HG03378 (cell line): ENCODE data around the gene TSTD2.

Experiments used
- ATAC-seq: cut with Tn5 transposase; IDR thresholded peaks from one replicate; pipeline ENCODE4 v1.9.1; 2021; ENCODE audit warnings: mild to moderate bottlenecking, moderate library complexity; ENCODE audit not compliant: unreplicated experiment

The TSTD2 gene

DNA sequence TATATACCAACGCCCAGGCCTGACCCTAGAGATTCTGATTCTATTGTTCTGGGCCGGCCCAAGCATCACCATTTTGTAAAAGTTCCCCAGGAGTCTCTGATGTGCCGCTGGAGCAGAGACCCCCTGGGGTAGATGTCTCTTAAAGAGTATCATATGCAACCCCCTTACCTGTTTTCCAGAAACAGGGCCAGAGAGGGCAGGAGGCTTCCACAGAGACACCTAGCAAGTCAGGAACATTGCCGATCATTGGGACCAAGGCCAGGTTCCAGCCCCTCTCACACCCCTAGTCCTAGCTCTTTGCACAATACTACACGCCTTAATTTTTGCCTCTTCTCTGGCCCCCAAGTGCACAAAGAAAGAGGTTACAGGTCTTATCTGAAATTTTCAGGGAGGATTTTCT is 67.9 kb downstream of the TSTD2 start:
- ATAC-seq = no peak

GRCh38 chr9:97564291-97565175 is 68.6 kb downstream of the TSTD2 start:
- ATAC-seq = no peak

DNA sequence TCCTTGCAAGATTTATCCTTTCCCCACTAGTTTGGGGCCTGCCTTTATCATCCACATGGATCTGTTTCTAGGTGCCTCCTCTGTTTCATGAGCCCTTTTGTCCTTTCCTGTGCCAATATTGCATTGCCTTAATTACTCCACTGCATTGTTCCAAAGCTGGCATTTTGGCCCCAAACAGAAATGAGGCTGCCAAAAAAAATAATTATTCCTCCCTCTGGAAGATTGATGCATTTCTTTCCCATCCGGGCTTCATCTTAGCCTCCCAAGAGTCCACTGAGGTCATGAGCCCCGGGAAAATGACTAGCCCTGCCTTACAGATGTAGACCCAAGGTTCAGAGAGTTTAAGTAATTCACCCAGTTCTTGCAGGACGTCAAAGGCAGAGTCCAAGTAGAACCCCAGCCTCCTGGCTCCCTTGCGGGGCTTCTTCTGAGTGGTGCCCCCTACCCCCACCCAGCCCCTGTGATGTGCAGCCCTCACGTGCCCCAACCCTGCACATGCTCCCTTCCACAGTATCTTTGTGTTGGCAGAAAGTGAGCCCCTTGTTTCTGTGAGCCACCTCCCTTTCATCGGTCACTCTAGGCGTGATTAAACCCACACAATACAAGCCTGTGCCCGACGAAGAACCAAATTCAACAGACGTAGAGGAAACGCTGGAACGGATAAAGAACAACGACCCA is 69.6 kb downstream of the TSTD2 start:
- ATAC-seq = no peak

GRCh38 chr9:97562542-97562941 is 70.6 kb downstream of the TSTD2 start:
- ATAC-seq = no peak

DNA sequence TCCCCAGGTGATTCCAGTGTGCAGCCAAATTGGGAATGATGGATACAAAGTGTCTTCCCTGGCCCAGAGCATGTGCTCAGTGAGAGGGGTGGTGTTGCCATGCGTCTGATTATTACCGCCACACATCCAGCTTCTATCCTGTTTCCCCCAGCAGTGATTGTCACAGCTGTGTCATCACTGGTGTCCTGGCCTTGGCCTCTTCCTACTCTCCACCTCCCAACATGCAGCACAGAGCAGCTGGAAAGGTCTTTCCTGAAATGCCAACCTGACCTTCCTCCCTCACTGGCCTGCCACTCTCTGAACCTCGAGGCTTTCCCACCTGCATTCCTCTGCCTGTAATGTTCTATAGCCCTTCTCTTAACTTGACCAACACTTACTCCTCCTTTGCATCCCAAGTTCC is 71.7 kb downstream of the TSTD2 start:
- ATAC-seq = no peak

- ATAC-seq = no peak
Measured at GRCh38 chr9:97560851-97561250, 72.3 kb downstream of the TSTD2 start.

DNA sequence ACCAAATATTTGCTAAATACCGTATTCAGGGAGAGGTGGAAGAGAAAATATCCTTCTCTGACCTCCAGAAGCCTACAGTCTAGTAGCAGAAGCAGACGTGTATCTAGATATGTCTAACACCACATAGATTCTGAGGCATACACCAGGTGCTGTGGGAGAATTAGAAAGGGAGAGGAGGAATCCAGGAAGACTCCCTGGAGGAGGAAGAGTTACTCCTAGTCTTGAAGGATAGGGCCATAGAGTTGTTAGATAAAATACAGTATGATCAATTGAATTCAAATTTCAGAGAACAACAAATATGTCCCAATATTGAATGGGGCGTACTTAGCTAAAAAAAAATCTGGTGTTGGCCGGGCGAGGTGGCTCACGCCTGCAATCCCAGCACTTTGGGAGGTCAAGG is 73.0 kb downstream of the TSTD2 start:
- ATAC-seq = no peak

DNA sequence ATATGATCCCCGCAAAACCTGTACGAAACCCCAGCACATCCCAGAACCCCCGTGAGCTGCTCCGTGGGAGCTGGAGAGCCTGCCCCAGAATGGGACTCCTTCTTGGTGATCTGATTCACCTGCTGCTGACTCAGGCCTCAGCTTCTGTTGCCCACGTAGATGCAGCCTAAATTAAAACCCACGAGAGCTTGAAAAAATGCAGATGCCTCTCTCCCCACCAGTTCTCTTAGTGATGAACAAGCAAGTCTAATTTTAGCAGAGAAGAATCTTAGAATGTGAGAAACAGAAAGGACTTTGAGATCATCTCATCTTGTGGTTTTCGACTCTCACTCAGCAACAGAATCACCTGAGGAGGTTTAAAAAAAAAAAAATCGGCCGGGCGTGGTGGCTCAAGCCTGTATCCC is 74.1 kb downstream of the TSTD2 start:
- ATAC-seq = peak; percentile 77

DNA sequence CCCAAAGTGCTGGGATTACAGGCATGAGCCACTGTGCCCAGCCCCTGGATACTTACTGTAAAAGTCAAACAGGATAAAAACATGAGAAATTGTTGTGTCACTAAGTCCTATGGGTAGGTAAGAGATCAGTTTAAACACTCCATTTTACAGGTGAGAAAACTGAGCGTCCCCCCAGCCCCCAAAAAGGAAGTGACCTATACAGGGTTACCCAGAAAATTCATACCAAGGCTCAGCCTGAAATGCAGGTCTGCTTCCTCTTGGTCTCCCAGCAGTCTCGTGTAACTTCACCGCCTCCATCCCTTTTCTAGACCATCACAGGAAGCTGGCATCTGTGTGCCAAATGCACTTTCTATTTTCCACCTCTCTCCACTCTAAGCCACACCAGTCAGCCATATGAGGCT is 74.5 kb downstream of the TSTD2 start:
- peak; percentile 21 for ATAC-seq

DNA sequence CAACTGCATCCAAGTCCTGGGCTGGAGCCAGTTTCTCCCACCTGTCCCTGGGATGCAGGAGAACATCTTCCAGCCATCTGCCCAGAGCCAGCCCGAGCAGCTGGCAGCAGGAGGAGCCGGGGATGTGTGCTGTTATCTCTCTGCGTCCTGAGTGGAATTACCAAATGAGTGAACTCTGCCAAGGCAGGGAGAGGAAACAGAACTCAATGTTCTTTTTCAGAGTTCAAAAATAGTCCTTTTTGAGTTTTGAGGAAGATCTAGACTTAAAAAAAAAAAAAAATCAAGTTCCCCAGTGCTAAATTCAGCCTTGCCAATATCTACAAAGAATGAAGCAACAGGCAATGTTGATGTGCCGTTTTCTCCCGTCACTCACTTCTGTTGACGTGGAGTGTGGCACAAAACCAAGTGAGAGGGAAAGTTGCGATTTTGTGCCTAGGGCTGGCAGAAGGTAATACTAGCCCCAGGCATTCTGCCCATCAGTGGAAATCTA is 75.5 kb downstream of the TSTD2 start:
- no peak for ATAC-seq

DNA sequence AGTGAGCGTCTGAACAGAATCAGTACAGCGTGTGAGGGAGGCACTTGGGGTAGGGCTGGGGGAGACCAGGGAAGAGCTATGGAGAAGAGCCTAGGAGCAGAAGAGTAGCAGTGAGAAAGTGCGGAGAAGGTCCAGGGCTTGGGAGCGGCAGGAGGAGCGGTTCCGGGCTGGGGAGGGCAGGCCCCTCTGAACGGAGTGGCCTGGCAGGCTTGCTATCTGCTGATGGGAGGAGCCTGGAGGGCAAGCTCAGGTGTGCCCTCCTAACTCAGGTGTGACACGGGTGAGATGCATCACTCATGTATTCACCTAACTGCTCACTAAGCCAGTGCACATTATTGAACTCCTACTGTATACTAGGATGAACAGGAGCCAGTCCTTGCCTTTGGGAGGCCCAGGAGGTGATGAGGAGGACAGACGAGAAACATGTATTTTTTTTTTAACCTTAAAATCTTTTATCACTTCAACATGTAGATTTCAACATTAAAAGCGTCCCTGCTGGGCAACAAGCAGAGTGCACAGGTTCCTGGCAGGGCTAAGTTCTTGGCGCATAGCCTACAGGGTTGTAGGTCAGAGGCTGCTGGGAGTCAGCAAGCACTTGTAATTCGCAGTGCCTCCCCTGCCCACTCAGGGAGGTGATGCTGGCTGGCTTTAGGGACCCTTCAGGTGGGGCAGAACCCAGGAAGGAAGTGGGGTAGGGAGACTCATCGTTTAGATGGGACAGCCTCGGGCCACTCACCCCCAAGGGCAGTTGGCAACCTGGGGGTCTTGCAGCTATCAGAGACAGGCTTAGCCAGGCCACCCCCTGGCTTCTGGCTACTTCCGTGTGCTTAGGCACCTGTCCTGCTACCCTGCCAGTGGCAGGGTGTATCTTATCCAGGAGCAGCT is 76.2 kb downstream of the TSTD2 start:
- ATAC-seq = no peak

DNA sequence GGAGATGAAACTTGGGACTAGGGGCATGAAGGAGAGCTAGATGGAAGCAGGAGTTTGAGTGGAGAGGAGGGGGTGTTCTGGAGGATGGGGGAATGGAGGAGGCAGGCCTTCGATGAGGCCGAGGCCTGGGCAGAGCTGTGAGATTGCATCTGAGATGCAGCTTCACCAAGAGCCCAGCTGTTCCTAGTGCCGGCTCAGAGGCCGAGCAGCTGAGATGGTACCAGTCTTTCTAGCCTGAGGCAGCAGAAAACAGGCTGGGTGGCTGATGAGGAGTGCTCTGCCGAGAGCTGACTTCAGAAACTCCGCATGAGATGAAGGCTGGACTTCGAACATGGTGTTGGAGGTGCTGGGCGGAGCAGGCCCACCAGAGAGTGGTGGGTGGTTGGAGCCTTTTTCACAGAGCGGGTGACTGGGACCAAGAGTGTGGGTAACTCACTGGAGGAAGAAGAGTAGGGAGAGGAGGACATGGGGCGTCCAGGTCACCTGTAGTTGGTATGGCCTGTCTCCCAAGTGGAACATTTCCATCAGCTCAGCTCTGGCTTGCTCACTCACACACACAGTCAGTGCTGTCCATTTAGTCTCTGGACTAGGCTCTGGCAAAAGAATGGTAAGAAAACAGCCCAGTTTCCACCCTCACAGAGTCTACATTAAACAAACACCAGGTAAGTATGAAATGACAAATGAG is 77.0 kb downstream of the TSTD2 start:
- ATAC-seq = no peak

- no peak for ATAC-seq
Measured at GRCh38 chr9:97555164-97555563, 78.0 kb downstream of the TSTD2 start.

GRCh38 chr9:97554566-97555075 is 78.5 kb downstream of the TSTD2 start:
- ATAC-seq = no peak

GRCh38 chr9:97553841-97554240 is 79.3 kb downstream of the TSTD2 start:
- ATAC-seq = no peak

GRCh38 chr9:97553141-97553540 is 80.0 kb downstream of the TSTD2 start:
- ATAC-seq = no peak

GRCh38 chr9:97551308-97551707 is 81.9 kb downstream of the TSTD2 start:
- no peak for ATAC-seq

DNA sequence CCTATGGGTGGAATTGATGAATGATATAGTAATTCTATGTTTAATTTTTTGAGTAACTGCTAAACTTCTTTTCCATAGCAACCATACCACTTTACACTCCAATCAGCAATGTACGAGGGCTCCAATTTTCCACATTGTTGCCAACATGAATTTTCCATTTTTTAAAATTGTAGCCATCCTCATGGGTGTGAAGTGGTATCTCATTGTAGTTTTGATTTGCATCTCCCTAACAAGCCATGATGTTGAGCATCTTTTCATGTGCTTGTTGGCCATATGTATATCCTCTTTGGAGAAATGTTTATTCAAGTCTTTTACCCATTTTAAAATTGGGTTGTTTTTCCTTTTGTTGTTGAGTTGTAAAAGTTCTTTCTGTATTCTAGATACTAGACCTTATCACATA is 82.8 kb downstream of the TSTD2 start:
- no peak for ATAC-seq
